EL (cell line): ENCODE results near the gene ARHGAP28.
A peak's percentile ranks its signal among the peaks of the same experiment; 100 is the strongest.

Experiments used
- DNase-seq: peaks from one replicate; pipeline ENCODE4 v3.0.0-alpha.2; 2016

ARHGAP28 gene

DNA sequence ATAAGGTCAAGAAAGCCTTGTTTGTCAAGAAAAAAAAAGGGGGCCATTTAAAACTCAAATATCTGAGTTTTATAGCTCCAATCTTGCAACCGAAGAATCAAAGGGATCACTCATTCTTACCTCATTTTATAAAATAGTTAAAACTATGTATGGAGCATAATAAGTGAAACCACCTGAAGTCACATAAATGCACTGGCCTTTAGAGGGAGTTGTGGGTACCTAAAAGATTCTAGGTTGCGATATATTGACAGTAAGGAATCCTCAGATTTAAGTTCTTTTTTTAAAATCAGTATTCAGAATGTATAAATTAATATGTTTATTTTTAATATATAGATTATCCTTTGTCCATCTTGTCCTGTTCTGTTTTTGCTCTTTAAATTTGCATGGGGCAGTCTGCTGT, 3.4 kb downstream of the ARHGAP28 start:
- DNase-seq, result no peak

DNA sequence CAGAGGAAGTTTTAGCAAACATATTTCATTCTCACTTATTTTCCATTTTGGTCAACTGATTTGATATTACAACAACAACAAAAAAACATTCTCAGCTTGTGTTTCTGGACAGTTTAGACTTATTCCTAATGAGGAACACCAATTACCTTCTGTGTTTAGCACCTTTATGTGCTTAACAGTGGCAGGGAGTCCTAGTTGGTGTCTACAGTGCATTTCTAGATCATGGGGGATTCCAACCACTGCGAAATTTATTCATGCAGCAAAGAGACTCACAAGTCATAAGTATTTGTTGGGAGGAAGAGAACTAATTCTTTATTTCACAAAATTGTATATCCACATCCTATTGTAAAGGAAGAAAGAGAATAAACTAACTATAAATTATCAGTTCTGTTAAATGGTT, 4.2 kb downstream of the ARHGAP28 start:
- DNase-seq, result no peak

DNA sequence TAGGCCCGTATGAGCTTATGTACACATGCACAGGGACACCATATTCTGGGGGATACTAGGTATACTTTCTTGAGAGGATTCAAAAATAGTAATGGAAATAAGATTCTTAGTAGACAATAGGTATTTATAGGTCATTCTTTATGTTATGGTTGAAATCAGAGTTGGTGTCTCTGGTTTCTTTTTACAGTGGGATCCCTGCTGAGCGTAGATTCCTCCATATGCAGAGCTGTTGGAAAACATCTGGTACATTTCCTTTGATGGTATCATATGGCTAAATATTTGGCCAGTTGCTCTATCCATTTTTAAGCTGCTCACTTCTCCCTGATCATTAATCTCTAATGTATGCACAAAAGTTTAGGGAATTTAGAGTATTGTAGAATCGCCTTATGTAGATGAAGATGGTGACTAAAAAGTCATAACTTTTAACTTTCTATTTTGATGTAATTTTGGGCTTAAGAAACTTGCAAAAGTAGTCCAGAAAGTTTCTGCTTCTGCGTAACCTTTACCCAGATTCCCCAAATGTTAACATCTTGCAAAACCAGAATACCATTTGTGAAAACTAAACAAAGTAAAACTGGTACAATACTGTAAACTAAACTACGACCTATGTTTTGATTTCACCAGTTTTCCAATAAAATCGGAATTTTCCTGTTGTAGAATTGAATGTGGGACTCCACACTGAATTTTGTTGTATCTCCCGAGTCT, 5.4 kb downstream of the ARHGAP28 start:
- DNase-seq, result no peak

DNA sequence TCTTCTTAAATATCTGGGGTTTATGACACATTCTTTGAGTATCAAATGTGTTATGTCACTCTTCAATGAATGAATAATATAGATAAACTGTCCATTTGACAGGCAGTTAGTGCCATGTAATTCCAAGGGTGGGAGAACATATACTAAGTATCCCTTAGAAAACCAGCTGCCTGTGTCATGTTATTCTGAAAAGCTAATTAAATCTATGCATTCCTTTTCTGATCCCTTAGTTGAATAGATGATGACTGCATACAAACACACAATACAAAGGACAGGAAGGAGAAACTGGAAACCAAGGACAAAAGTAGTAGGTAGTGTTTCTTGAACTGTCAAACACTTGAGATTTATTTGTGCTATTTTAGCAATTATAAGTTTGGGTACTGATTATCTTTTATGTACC, 8.3 kb downstream of the ARHGAP28 start:
- DNase-seq, result no peak

DNA sequence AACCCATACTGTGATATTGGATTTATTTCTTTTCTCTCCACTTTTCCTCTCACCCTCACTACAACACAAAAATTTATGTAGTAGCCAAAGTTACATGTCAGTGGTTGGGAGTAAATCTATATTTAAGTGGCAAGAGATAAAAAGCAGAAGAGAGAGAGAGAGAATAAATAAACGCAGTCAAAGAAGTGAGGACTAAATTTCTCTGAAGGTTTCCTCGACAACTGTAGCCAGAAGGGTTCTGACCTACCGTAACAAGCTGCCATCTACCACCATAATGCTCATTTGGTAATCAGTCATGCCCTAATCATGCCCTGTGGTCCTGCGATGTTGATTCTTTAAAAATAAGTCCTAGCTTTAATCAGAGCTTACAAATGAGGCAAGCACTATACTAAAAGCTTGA, 9.1 kb downstream of the ARHGAP28 start:
- no peak for DNase-seq

DNA sequence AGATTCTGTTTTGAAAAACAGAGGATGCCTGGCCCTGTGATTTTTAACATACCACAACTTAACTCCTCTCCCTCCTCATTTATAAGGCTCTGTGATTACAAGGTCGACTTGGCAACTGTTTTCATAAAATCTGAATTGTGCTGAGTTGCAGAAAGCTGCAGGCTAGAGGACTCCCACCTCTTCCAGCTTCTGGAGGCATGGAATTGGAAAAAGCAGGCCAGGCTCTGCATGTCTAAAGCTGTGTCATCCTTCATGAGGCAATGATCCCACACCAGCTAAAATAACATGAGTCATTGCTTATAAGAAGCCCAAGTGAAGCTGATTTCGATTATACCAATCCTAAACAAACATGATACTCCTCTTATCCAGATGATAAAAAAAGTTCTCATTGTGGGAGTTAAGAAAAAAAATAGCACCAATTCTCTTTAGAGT, 11.7 kb downstream of the ARHGAP28 start:
- peak; percentile 96 for DNase-seq

DNA sequence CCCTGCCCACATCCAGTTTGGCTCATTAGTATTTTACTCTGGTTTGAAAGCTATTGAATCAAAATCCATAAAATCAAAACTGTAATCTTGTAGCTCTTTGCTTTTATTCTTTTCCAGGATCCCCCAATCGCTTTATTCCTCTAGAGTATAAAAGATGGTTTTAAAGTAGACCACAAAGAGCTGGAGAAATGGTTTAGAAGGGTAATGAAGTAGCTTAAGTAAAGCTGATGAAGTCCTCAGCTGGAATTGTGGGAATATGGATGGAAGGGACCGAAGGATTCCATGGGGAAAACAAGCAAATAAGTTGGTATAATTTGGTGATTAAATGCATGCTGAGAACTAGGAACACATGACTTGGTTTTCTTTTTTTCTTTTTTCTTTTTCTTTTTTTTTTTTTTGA, 12.3 kb downstream of the ARHGAP28 start:
- no peak for DNase-seq

DNA sequence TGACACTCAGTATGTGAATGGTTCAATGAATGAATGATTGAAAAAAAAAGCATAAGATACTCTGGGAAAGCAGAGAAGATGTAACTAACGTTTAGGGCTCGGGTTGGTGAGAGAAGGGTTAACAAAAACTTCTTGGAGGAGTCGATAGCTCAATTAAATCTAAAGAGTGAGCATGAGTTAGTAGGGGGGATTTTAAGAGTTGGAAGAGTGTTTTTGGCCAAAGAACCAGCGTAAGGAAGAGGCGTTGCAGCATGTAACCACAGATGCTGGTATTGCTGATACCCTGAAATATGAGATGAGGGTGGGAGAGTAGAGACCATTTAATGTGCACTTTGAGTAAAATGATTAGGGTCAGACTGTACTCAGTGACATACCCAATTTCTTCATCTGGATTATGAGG, 14.5 kb downstream of the ARHGAP28 start:
- no peak for DNase-seq

DNA sequence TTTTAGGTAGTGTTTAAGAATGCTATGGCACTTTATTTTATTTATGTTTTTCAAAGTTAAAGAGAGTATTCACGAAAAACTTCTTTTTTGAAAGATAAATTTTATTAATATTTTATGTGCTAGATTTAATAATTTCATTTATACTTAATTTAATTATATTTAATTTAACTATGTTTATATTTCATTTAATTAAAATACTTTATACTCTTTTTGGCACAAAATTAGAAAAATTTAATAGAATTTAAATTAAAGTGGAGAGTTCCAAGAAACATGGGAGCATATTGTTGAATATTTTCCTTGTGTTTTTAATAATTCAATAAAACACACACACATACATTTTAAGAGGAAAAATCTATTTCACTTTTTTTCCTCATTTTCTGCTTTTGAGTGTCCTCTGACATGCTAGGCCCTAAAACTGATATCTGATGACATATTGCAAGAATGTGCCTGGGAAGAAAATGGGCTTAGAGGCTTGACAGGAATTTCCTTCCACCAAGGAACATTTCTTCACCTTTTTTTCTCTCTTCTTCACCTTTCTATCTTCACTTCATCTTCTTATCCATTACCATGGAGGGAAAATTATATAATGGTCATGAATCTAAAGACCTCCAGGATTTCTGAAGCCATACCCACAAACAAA, 15.4 kb downstream of the ARHGAP28 start:
- DNase-seq, result peak; percentile 28

DNA sequence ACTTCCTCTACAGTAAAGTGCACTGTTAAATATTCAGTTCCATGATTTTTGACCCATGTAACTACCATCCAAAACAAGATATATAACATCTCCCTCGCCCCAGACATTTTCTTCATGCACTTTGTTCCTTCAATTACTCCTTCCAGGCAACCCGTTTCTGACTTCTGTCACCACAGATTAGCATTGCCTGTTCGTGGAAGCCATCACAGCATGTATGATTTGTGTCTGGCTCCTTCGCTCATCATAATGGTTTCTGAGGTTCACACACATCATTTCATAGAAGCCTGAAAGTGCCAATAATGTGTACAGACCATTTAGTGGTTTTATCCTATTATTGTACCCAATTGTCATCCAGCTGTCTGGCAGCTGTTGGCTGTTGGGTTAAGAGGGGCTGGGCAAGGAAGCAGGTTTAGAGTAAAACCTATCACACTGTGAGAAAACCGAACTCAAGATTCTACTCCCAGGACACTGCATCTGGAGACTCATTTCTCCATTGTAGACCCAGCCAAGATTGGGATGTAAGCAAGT, 16.1 kb downstream of the ARHGAP28 start:
- no peak for DNase-seq

DNA sequence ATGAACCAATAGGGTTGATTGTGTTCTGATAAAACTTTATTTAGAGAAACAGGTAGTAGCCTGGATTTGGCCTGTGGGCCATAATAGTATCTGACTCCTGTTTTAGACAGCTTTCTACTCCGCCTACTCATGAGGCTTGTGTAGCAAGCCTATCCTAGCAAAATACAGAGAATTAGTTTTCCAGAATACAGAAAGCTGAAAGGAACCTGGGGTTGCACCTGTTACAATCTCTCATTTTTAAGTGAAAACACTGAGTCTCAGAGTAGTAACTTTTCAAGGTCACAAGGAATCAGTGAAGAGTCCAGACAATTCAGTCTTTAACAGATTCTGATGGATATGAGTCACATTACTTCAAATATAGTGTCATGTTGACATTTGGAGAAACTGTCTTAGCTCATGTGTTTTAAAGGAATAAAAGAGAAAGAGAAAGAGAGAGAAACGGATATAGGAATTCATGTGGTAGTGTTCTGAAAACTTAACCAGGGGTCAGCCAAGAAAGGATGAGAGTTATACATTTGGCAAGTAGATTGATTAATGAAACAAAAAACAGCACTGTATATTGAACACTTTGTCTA, 17.0 kb downstream of the ARHGAP28 start:
- peak; percentile 29 for DNase-seq

DNA sequence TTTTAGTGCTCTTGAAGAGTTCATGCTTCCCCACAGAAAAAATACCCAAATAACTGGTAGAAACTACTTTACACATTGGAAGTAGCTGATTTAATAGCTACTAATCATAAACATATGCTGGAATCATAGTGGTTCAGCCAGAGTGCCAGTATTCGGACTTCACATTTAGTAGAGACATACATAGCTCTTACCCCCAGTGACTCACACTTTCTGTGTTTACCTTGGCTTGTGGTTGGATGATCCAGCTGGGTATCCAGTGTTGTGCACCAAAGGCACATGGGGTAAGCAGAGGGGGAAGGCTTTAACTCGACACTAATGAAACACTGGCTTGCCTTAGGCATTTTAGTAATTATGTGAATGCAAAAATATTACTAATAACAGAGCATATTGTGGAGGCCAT, 18.1 kb downstream of the ARHGAP28 start:
- DNase-seq, result peak; percentile 95

DNA sequence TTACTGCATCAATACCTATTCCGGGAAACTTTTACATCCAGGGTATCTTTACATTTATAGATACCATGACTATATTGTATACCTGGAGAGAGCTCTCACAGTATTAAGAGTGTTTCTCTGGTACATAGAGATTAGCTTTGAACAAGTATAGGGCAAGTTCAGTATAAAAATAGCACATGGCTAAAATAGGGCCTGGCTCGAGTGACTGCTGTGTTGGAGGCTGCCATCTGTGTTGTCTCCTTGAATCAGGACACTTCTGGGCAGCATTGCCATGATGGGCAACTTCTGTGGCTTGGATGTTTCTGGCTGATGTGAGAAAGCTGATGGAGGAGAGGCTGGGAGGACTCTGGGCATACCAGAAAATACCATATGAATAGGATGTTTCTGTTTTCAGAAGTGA, 18.7 kb downstream of the ARHGAP28 start:
- no peak for DNase-seq

DNA sequence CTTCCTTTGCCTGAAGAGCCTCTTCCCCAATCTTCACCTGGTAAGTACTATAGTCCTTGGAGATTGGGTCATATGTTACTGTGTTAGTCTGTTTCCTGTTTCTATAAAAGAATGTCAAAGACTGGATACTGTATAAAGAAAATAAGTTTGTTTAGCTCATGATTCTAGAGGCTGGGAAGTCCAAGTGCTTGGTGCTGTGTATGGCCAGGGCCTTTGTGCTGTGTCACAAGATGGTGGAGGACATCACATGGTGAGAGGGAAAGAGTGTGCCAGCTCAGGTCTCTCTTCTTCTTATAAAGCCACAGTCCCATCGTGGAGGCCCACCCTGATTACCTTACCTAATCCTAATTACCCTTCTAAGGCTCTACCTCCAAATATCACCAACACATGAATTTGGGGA, 20.9 kb downstream of the ARHGAP28 start:
- no peak for DNase-seq

DNA sequence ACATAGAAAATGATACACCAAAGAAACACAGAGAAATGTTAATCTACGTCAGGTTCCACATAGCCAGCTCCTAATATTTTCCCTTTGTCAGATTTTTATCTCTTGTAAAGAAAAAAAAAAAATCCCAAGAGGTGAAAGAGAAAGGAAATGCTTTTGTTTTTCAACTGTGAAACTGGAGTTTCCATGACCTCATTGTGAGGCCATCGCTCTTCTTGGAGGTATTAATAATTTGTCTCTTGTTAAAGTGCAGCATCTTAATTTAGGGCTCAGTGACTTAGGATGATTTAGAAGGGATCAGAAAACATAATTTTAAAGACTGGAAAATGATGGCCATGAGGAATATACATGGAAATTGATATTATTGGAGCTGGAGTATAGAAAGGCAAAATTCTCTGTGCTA, 21.7 kb downstream of the ARHGAP28 start:
- no peak for DNase-seq

DNA sequence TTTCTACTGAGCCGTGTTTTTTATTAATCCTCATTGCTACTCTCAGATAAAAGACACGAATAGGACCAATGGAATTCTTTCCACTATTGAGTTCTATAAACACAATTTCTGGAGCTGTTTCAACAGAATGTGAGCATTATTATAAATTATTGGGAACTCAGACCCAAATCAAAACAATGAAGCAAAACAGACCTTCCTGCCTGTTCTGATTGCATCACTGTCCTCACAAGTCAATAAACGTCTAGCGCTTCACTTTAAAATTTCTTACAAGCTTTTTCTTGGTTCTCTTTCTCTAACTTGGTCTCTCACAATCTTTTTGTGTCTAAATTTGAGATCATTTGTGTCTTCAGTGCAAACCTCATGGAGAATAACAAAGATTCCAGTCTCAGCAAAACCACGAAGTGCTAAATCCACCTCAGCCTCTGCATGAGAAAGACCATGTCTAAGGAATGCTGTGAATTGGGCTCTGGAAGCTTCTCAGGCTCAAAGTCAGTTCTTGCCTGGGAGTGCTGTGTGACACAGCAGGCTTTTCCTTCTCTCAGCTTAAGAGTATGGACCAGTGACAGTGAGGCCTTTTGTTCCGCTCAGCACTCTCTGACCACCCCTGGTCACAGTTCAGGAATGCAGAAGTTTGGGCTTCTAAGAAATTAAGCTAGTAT, 22.8 kb downstream of the ARHGAP28 start:
- peak; percentile 51 for DNase-seq

DNA sequence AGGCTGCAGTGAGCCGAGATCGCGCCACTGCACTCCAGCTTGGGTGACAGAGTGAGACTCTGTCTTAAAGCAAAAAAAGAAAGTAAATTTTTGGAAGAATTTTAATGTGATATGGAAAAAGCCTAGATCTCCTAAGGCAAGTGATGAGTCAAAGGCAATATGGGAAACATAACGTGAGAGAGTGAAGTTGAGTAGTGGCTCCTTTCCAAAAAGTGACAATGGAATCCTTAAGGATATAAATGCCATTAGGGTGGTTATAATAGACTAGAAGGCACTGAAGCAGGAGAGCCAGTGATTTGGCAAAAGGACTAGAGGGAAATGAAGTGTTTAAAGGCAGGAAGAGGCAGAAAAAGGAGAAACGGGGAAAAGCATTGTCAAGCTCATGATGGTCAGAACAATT, 25.6 kb downstream of the ARHGAP28 start:
- peak; percentile 68 for DNase-seq

DNA sequence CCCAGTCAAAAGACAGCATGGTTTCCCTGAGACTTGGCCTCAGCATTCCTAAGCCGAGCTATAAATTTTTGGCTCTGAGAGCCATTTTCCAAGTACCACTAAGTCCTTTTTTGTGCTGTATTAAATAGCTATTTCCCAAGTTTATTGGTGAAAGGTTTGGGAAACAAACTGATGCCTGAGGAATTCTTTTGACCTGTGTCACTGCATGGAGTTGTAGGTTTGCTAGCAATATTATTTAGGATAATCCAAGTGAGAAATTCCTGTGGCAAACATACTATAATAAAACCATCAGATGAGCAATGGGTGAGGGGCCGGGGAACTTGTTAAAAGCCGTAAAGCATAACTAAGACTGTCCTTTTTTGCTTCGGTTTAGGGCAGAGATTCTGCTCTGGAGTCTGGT, 28.4 kb downstream of the ARHGAP28 start:
- DNase-seq, result peak; percentile 78

DNA sequence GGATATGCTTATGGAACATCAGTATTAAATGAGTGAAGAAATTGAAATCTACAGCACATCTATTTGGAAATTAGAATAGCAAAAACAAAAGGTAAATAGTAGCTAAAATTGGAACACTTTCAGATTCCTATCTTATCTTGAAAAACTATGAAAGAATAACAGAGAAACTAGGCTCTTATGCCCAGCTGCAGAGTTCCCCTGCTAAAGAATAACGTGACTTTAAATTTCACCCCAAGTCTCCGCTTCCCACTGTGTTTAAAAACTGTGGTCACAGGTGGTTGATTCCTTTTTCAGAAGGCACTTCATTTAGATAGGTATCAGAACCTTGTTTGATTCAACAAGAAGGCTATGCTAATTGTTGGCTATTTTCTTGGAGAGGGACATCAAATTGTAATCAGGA, 30.1 kb downstream of the ARHGAP28 start:
- no peak for DNase-seq

DNA sequence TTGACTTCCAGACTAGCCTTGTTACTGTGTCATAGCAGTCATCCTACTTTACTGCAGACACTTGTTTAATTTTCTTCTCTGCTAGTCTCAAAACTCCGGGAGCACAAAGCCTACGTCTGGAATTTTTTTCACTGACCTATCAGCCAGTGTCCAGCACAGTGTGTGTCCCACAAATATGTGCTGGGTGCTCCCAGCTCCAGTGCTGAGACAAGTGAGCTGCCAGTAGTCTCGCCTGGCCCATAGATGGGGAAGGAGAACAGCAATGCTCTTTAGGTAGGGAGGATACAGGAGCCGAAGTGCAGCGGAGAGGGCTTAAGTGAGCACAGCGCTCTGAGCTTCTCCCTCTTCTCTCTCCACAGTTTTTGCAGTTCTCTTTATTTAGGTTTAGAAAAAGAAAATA, 34.0 kb downstream of the ARHGAP28 start:
- no peak for DNase-seq

DNA sequence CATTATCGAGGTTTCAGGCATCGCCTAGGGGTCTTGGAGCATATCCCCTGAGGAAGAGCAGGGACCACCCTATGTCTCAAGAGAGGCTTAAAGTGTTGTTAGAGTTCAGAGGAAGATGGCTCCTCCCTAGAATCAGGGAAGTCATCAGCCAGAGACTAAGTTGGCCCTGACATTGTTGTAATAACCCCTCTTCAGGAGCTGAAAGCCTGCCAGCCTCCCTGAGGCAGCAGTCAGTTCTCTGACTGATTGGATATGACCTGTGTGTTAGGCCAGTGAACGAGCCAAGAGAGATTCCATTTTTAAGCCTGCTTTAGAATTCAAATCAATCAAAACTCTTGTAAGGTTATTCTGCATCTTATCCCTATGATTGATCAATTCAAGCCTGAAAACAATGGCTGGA, 34.9 kb downstream of the ARHGAP28 start:
- no peak for DNase-seq

DNA sequence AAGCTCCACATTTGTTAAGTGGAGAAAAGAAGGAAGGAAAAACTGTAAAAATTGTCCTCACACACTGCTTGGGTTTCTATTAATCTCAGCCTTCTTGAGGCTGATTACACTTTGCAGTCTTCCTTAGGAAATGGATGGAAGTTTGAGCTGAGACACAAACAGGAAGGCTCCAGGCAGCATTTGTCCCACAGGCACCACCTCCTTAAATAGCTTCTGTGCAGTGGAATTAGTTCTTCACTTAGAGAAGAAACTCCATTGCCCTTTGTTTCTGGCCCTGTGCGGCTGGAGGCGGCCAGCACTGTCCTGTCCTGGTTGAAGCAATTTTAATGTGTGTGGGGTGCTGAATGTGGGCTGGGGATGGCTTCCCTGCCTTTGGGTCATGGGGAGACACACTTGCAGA, 44.3 kb downstream of the ARHGAP28 start:
- no peak for DNase-seq

DNA sequence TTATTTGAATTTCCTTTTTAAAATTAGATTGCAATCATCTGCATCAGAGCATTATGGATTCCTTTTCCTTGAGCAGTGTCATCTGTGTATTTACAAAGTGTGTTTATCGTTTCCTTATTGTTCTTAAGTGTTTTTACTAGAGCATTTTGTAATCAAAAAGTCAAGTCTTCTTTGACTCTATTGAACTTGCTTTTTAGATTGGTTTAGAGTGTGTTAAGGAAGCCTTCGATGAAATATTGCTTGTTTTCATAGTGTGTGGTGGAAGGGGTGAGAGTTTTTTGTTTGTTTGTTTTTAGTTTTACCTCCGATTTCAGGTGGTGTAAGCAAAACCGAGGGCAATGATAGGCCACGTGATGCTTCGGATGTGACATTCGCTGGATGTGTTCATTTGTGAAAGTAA, 45.7 kb downstream of the ARHGAP28 start:
- no peak for DNase-seq

DNA sequence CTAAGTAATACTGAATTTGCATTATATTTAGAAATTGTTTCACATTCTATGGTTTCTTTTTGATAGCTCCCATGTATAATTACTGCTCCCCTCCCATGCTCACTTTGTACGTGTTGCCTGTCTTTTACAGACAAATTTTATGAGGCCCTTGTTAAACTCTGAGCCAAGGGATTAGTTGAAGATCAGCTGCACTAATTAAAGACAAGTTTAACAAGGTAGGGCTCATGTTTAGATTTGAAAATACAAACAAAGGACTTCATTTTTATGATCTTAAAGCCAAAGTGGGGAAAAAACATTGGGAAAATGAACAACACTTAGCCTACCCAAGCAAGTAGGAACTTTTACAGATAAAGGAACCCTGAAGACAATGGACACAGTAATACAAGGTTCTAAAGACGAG, 46.2 kb downstream of the ARHGAP28 start:
- no peak for DNase-seq
